Endothelial cell of umbilical vein (primary cell): ENCODE data around the gene ARHGAP21. TPM values are rescaled to one million over a fixed set of nuclear protein-coding genes. Genes with fewer than 3 reads are reported as not detected.

Experiments
- BruUV-seq: library from RNA; stranded (reverse); fragments of 400-500 nt; replicated peaks from 2 replicates; lab custom pipeline; 2021; lab: Mats Ljungman, UMichigan
- CTCF ChIA-PET: fragments of 300-600, 350-600 bp; sonication (Branson Sonifier 250); formaldehyde crosslinking; loops from one replicate; lab custom pipeline; 2021; ENCODE audit warnings: antibody characterized with exemption, inconsistent platforms; lab: Charles Lee
- POLR2A ChIA-PET: fragments of 300-600, 350-600 bp; sonication (Branson Sonifier 250); formaldehyde crosslinking; loops from one replicate; lab custom pipeline; 2021; ENCODE audit warnings: antibody characterized with exemption, inconsistent platforms; lab: Charles Lee
- DNase-seq: peaks from one replicate; pipeline ENCODE4 v3.0.0-alpha.2; 2011; ENCODE audit warnings: low read depth, low spot score
- FAIRE-seq: peaks from 2 replicates; lab custom pipeline; 2011; peaks lifted over from hg19 to GRCh38; lab: Jason Lieb, UNC
- H2AFZ ChIP-seq: 2 replicates; pipeline ENCODE4 v1.6.0; 2012; ENCODE audit warnings: low read depth, low read length, control low read depth, inconsistent platforms
- H3K27ac ChIP-seq: 2 replicates; pipeline ENCODE4 v1.5.1; 2011; ENCODE audit warnings: low read depth, mild to moderate bottlenecking, control low read depth, low read length, moderate library complexity; ENCODE audit not compliant: insufficient read depth
- H3K27me3 ChIP-seq, 2 experiments: 2 replicates each; pipeline versions ENCODE4 v1.6.0 to v1.6.1; 2011; ENCODE audit warnings: low read length in 2 of 2, mixed read lengths in 1 of 2; ENCODE audit not compliant: control insufficient read depth in 2 of 2, insufficient read depth in 2 of 2
- H3K36me3 ChIP-seq, 2 experiments: 2 replicates in 1 of 2; 3 replicates in 1 of 2; pipeline ENCODE4 v1.5.1; 2011; ENCODE audit warnings: low read length in 2 of 2, mild to moderate bottlenecking in 1 of 2, moderate library complexity in 1 of 2; ENCODE audit not compliant: control insufficient read depth in 2 of 2, insufficient read depth in 2 of 2; ENCODE audit errors: extremely low read depth in 1 of 2
- H3K4me1 ChIP-seq: 3 replicates; pipeline ENCODE4 v1.5.1; 2011; ENCODE audit warnings: mild to moderate bottlenecking, low read length; ENCODE audit not compliant: control insufficient read depth, insufficient read depth; ENCODE audit errors: extremely low read depth
- H3K4me2 ChIP-seq: 2 replicates; pipeline ENCODE4 v1.6.1; 2011; ENCODE audit warnings: low read length, control low read depth, mixed read lengths; ENCODE audit not compliant: insufficient read depth
- H3K4me3 ChIP-seq, 3 experiments: fragments of 200-600 bp in 1 of 3; sonication (generic), shearing (Covaris generic) in 1 of 3; replicated peaks in 1 of 3; 2 replicates each; pipeline ENCODE4 v1.5.1; 2011 to 2016; ENCODE audit warnings: control low read depth in 3 of 3, low read length in 3 of 3, mild to moderate bottlenecking in 2 of 3, inconsistent platforms in 1 of 3, low read depth in 1 of 3, moderate library complexity in 1 of 3; ENCODE audit not compliant: insufficient read depth in 1 of 3
- H3K79me2 ChIP-seq: 2 replicates; pipeline ENCODE4 v1.6.0; 2012; ENCODE audit warnings: low read length, inconsistent platforms; ENCODE audit not compliant: control insufficient read depth, insufficient read depth
- H3K9ac ChIP-seq: replicated peaks from 2 replicates; pipeline ENCODE3; 2011; ENCODE audit warnings: low read length, control low read depth; ENCODE audit not compliant: insufficient read depth; ENCODE audit errors: extremely low read depth
- H3K9me1 ChIP-seq: replicated peaks from 3 replicates; pipeline ENCODE4 v1.6.0; 2011; ENCODE audit warnings: mild to moderate bottlenecking, low read length; ENCODE audit not compliant: control insufficient read depth, insufficient read depth; ENCODE audit errors: extremely low read depth
- H3K9me3 ChIP-seq: replicated peaks from 2 replicates; pipeline ENCODE4 v1.5.1; 2012; ENCODE audit warnings: low read length, inconsistent platforms; ENCODE audit not compliant: control insufficient read depth, insufficient read depth
- H4K20me1 ChIP-seq: replicated peaks from 2 replicates; pipeline ENCODE3; 2011; ENCODE audit warnings: mild to moderate bottlenecking, low read length; ENCODE audit not compliant: control insufficient read depth, insufficient read depth; ENCODE audit errors: extremely low read depth
- CTCF ChIP-seq, 2 donors: IDR thresholded peaks; 1 replicate in 1 of 2; 2 replicates in 1 of 2; pipeline ENCODE4 v1.5.1; 2011; ENCODE audit warnings: low read length in 2 of 2, mild to moderate bottlenecking in 2 of 2, moderate library complexity in 2 of 2, control low read depth in 1 of 2, inconsistent platforms in 1 of 2, low read depth in 1 of 2; ENCODE audit not compliant: insufficient read depth in 1 of 2; ENCODE audit errors: extremely low read depth in 1 of 2
- EZH2 ChIP-seq: IDR thresholded peaks from 2 replicates; pipeline ENCODE4 v1.6.1; 2012; ENCODE audit warnings: borderline replicate concordance, low read depth, mild to moderate bottlenecking, moderate library complexity, low read length, inconsistent platforms; ENCODE audit not compliant: severe bottlenecking
- FOS ChIP-seq: IDR thresholded peaks from 2 replicates; pipeline ENCODE4 v1.6.1; 2011; ENCODE audit warnings: mild to moderate bottlenecking, low read length, moderate library complexity, borderline replicate concordance; ENCODE audit not compliant: insufficient read depth
- GATA2 ChIP-seq: IDR thresholded peaks from 2 replicates; pipeline ENCODE4 v1.7.0; 2011; ENCODE audit warnings: low read depth, mild to moderate bottlenecking, moderate library complexity, mixed read lengths, low read length; ENCODE audit not compliant: insufficient read length, insufficient read depth
- JUN ChIP-seq: IDR thresholded peaks from 2 replicates; pipeline ENCODE4 v1.6.1; 2011; ENCODE audit warnings: borderline replicate concordance, low read depth; ENCODE audit not compliant: insufficient read length, insufficient read depth
- MAX ChIP-seq: IDR thresholded peaks from 2 replicates; pipeline ENCODE4 v1.6.1; 2011; ENCODE audit not compliant: insufficient read depth, insufficient read length
- MYC ChIP-seq: IDR thresholded peaks from one replicate; pipeline ENCODE4 v1.6.1; 2011; ENCODE audit warnings: mild to moderate bottlenecking, low read depth, low read length
- POLR2A ChIP-seq: IDR thresholded peaks from 2 replicates; pipeline ENCODE4 v1.6.1; 2012; ENCODE audit warnings: low read depth, mild to moderate bottlenecking, control low read depth, low read length
- POLR2AphosphoS5 ChIP-seq: IDR thresholded peaks from 2 replicates; pipeline ENCODE4 v1.6.1; 2012; ENCODE audit warnings: low read depth, mild to moderate bottlenecking, control low read depth, low read length, moderate library complexity; ENCODE audit not compliant: insufficient read depth
- dilution Hi-C: fragments of 300-500 bp; cut with MboI; formaldehyde crosslinking; loops from one replicate; pipeline ENCODE4 v1.15.0; 2019; ENCODE audit warnings: low sequenced_read_pairs; ENCODE audit not compliant: extremely low pct_ligation_motif_present
- intact Hi-C: fragments of 100-400 bp; cut with micrococcal nuclease; formaldehyde crosslinking; loops from one replicate; pipeline ENCODE4 v1.10.0; 2022
- polyA plus RNA-seq, 4 experiments: library from polyadenylated mRNA; depleted of rRNA in 3 of 4; stranded (reverse) in 3 of 4; unstranded in 1 of 4; fragments of >200 nt; gene quantifications; 2 replicates each; pipeline versions ENCODE4 v1.2.1 to v1.2.3, GENCODE V29; 2011 to 2012; ENCODE audit warnings: missing spikeins in 1 of 4
- total RNA-seq: library from RNA; stranded (reverse); gene quantifications from 2 replicates; pipeline ENCODE4 v1.2.3, GENCODE V29; 2021

The ARHGAP21 gene
- total and polyA plus RNA-seq, 2 donors (not counting 3 experiments of a cell fraction or from before 2014, with no cell fraction given) = 29.5 to 97.8 TPM

GRCh38 chr10:24556126-24556749, 167.4 kb downstream of the ARHGAP21 start:
- no peak overlapping the region for H3K4me3 ChIP-seq
- H2AFZ ChIP-seq = no peak overlapping the region
- no peaks in the 10 kb centered on the region for H3K9me3 ChIP-seq
- ChIA-PET CTCF (interaction anchor here (0.7 to 4.0 kb wide), 10 partner anchors 7 to 1398 kb away, joined by 3 to 35 read pairs (median 6); no protein-coding TSS in a partner anchor), POLR2A (no interaction called here)
- H3K4me1 ChIP-seq = peaks cover 2% of the 10 kb centered on the region
- no peaks in the 10 kb centered on the region for H3K27me3 ChIP-seq
- no TSS peak for BruUV-seq
- dilution Hi-C loops (no loop called here), intact Hi-C loops (loop anchor here (2.0 kb wide), 1 partner anchor 1397 kb away; no protein-coding TSS in a partner anchor)
- no peak overlapping the region for H3K9ac ChIP-seq
- H3K79me2 ChIP-seq = no peaks in the 10 kb centered on the region
- H4K20me1 ChIP-seq = no peaks in the 10 kb centered on the region
- no peaks in the 10 kb centered on the region for H3K9me1 ChIP-seq
- H3K27ac ChIP-seq = no peak overlapping the region
- FAIRE-seq (peak; percentile 31), DNase-seq (no peak)
- no peaks in the 10 kb centered on the region for H3K36me3 ChIP-seq
- TF ChIP-seq MAX = no peak
- no peak for TF ChIP-seq EZH2
- no peak for TF ChIP-seq MYC
- TF ChIP-seq GATA2 = no peak
- no peak for TF ChIP-seq CTCF (IDR thresholded peaks at IDR 0.05; ENCODE audit: extremely low read depth in 1 of 2, insufficient read depth in 1 of 2, low read depth in 1 of 2, low read length in 2 of 2)
- no peak for TF ChIP-seq FOS
- TF ChIP-seq POLR2A = no peak
- no peak for TF ChIP-seq JUN
- TF ChIP-seq POLR2AphosphoS5 = no peak
- no peak overlapping the region for H3K4me2 ChIP-seq
